Fibroblast of upper back skin (primary cell): Measurements from ENCODE around the gene OR2D2.
"Not testable (repeated sequence)": the region's sequence is repeated elsewhere in the genome, so short reads cannot be mapped to it uniquely, and the experiment has no call there.

ENCODE experiments used
- DNase-seq: peaks from one replicate; pipeline ENCODE4 v3.0.0-alpha.2; 2013

OR2D2 gene

GRCh38 chr11:6876325-6876724, 16.0 kb downstream of the OR2D2 start, which contains the start of gene OR10A4:
Gene OR10A4 (plus strand): TSS chr11:6876625. CDS start chr11:6876648, 23 bp downstream.
- DNase-seq, result no peak

GRCh38 chr11:6875761-6876160, 16.5 kb downstream of the OR2D2 start:
- DNase-seq, result no peak

DNA sequence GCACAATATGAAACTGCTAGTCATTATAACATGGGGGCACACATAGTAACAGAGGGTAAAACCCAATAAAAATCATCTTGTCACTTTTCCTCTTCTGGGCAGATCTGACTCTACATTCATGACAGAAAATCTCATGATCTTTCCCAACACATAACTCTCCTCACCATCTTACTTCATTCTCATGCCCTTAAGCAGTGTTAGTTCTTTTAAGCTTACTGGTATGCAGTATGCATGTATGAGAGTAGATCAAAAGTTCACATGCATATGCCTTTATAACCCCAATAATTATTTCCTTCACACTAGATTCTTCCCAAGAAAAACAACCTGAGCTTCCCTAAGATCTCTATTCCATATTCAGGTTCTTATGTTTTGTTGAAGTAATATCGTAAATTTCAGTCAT, 21.0 kb downstream of the OR2D2 start:
- no peak for DNase-seq

DNA sequence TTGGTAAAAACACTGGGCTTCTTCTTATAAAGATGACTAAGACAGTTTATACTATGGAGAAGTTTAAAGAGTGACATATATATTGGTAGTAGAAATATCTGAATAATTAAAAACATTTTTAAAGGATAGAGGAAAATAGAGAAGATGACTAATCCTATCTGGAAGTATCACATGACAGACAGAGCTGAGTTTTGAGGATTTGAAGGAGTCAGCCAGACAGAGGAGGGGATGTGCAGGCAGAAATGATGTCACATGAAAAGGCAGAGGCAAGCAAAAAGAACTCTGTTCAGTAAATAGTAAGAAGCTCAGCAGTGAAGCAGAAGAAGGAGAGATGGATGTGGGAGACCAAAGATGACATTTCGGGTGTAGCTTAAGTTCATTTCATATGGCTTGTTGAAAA, 27.9 kb downstream of the OR2D2 start:
- peak; percentile 22 for DNase-seq

DNA sequence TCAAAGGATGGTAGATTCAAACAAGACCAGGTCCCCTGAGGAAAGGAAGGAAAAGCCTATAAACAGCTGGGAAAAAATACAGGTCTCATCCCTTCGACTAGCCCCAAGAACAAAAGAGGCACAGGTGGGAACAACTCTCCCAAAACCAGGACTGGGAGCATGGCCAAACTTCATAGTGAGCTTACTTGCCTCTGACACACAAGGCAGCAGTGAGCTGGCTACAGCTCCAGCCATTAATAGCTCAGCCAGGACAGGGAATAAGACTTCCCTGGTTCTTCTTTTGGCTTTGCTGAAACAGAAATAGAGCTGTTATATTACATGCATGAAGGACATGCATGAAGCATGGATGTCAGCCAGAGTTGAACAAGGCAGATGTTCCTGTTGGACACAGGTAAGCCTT, 29.3 kb downstream of the OR2D2 start, which contains the start of gene OR10A2:
TSS of gene OR10A2 (plus strand) at position 97 of the 400 bp plus-strand sequence. CDS start 6,698 bp downstream, outside the sequence.
- peak; percentile 5 for DNase-seq

DNA sequence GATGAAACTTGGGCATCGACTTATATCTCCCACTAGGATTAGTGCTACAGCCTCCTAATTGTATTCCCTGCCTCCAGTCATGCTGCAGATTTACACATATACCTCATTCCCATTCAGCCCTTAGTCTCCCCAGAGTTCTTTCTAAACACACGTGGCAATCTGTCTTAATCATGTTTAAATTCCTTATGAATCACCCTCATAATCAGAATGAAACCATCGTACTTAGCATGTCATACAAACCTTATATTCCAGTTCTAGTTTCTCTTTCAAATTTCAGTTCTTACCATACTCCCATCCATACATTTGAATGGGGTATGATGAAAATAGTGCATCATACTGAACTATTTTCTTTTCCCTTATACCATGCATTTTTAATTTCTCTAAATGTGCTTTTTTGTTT, 35.4 kb downstream of the OR2D2 start:
- DNase-seq, result peak; percentile 8

DNA sequence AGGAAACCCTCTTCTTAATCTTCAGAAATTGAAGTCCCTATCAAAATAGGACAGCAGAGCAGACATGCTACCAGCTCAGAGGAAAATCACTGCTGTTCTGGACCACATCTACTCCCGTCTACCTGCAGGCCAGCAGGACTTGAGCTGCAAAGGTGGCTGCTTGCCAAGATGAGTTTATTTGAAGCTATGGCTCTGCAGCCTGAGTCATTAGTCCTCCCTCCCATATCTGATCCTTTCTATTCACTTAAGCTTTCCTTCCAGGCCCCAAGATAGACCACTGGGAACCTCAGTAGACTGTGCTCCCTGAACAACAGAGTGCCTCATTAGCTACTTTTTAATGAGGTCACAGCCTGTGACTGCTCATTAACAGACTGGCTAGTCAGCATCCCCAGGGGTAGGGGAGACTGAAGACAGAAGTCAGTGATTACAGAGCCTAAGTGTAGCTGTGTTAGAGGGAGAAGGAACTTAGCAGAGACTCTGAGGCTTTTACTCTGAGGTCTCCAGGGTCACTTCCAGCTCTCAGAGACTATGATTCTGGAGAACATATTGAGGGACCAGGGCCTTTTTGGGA, 36.2 kb downstream of the OR2D2 start:
- DNase-seq, result peak; percentile 38

- not testable (repeated sequence) for DNase-seq
Observed at GRCh38 chr11:6854801-6855200, 37.5 kb downstream of the OR2D2 start.

- DNase-seq, result no peak
Observed at GRCh38 chr11:6850526-6850925, 41.8 kb downstream of the OR2D2 start.

- DNase-seq, result no peak
Observed at GRCh38 chr11:6845383-6845782, 46.9 kb downstream of the OR2D2 start, which contains the start of gene OR10A5. Gene OR10A5 (plus strand): TSS chr11:6845683. CDS start chr11:6845683, 0 bp downstream.

GRCh38 chr11:6844356-6844755, 47.9 kb downstream of the OR2D2 start:
- DNase-seq, result no peak

- DNase-seq, result no peak
Observed at GRCh38 chr11:6843670-6844069, 48.6 kb downstream of the OR2D2 start.

GRCh38 chr11:6841694-6842093, 50.6 kb downstream of the OR2D2 start:
- DNase-seq, result no peak
